H7 (cell line): ENCODE data around the gene CDCA8. TPM values are rescaled to one million over a fixed set of nuclear protein-coding genes. Genes with fewer than 3 reads are reported as not detected.

Source experiments
- DNase-seq: peaks from one replicate; pipeline ENCODE4 v3.0.0; 2012
- H3K27me3 ChIP-seq: 2 replicates; pipeline ENCODE4 v1.6.0; 2011; ENCODE audit warnings: mild to moderate bottlenecking, low read length; ENCODE audit not compliant: control insufficient read depth, insufficient read depth
- H3K36me3 ChIP-seq: replicated peaks from 2 replicates; pipeline ENCODE4 v1.5.1; 2011; ENCODE audit warnings: low read length; ENCODE audit not compliant: control insufficient read depth, insufficient read depth
- H3K4me3 ChIP-seq: 2 replicates; pipeline ENCODE4 v1.5.1; 2011; ENCODE audit warnings: low read depth, mild to moderate bottlenecking, control low read depth, low read length, moderate library complexity; ENCODE audit not compliant: insufficient read depth
- total RNA-seq: library from RNA; depleted of rRNA; stranded (reverse); fragments of >200 nt; shearing (Covaris generic); gene quantifications from 2 replicates; pipeline ENCODE4 v1.2.3, GENCODE V29; 2014

The CDCA8 gene
- total RNA-seq, 1 experiment from 2014 or later, result 46.9 TPM

DNA sequence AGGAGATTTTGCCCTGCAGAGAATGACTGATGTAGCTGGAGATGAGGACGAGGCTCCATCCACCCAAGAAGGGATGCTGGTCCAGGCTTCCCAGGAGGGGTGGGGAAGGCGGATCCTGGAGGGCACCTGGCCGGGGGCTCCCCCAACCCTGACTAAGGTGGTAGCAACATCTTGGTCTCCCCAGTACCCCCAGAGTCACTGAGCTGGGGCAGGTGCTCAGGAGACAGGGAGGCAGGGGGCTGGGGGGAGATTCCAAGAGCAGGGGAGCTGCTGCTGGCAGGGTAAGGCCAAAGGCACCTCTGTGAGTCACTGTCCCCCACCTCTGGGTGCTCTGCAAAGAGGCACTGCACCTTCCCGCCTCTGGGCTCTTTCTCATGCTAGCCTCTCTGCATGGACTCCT lies 24.0 kb downstream of the CDCA8 start:
- H3K4me3 ChIP-seq, result no peak overlapping the region
- no peak for DNase-seq
- no peaks in the 10 kb centered on the region for H3K27me3 ChIP-seq
- no peaks in the 10 kb centered on the region for H3K36me3 ChIP-seq

DNA sequence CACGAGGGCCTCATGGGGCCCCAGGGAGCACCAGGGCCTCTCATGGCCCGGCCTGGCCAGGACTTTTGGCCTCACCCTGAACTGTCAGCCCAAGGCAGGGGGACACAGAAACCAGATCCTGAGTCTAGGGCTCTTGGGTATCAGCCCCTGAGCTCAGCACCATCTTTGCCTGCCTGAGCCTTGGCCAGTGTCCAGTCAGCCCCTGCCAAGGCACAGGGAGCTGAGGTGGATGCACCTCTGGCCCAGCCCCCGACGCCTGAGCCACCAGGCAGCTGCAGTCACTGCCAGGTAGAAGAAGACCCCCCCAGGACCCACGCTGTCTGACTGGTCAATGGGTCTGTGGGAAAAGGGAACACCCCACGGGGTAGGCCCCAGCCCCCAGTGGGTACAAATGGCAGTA lies 25.3 kb downstream of the CDCA8 start:
- Histone ChIP-seq H3K4me3 (no peak overlapping the region), H3K27me3 (no peaks in the 10 kb centered on the region), H3K36me3 (no peaks in the 10 kb centered on the region)
- no peak for DNase-seq

DNA sequence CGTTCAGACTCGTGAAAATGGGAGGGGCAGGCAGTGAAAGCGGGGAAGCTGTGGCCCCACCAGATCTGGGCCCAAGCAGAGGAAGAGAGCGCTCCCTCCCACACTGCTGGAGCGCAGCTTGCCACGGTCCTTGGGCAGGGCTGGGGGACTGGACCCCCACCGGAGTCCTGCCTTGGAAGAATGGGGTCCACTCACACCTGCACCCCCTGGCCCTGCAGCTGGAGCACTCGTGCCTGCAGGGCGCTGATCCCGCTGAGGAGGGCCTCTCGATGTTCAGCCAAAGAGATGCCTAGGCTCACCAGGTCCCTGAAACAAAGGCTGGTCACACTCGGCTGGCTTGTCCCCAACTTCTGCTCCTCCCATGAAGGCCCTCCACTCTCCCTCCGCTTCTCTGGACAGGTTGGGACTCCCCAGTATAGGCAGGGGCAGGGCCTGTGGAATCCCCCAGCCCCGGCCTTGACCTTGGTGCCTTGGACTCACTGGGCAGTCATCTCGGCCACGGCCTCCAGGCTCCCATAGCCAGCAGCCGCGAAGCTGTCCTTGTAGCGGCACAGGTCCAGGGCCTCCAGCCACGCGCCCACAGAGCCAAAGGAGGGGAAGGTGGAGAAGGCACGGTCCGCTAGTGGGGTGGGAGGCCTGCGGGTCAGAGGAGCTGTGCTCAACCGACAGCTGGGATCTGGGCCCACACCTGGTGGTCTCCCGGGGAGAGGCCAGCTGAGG lies 26.0 kb downstream of the CDCA8 start:
- DNase-seq, result peak; percentile 36
- no peak overlapping the region for H3K4me3 ChIP-seq
- H3K36me3 ChIP-seq, result no peaks in the 10 kb centered on the region
- no peaks in the 10 kb centered on the region for H3K27me3 ChIP-seq

DNA sequence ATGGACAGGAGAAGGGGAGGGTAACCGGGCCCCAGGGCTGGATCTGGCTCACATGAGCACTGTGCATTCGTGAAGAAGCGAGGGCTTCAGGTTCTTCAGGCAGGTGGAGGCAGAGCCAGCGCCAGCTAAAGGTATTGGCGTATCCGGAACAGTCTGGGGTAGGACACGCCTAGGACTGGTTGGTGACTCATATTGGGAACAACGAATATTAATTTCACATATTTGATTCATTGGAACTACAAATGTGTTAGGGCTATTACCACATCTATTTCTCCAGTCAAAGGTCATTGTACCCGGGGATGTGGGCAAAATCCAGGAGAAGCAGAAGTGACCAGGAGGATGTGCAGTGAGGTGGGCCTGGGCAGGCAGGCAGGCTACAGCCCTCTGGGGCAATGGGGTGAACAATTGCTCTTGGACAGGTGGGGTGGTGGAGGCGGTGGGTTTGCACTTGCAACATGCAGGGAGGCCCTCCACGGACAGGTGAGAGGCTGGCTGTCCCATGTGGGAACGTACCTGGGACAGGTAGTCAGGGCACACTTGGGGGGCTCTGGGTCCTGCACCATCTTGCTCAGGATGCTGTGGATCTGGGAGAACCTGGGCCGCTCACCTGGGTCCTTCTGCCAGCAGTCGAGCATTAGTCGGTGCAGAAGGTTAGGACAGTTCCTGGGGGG lies 26.7 kb downstream of the CDCA8 start:
- no peak for DNase-seq
- Histone ChIP-seq H3K27me3 (no peaks in the 10 kb centered on the region), H3K36me3 (no peaks in the 10 kb centered on the region), H3K4me3 (no peak overlapping the region)

DNA sequence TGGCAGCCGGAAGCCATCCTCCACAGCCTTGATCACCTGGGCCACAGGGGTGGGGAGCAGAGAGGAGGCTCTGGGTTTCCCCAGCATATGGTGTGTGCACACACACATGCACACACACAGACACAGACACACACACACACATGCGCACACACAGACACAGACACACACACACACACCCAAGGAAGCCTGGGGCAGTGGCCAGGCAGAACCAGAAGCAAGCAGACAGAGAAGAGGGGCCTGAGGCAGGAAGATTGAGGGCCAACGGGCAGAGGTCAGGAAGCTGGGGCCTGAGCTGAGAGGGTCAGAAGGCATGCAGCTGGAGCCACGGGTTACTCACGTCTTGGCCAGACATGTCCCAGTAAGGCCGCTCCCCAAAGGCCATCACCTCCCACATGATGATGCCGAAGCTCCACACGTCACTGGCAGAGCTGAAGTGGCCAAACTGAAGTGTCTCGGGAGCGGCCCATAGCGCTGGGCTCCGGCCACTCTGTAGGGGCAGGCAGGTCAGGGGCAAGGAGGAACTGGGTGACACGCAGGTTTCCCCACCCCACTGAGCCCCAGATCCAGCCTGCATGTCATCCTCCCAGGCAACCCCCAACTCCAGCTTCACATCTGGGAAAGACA lies 27.4 kb downstream of the CDCA8 start:
- H3K4me3 ChIP-seq, result no peak overlapping the region
- no peaks in the 10 kb centered on the region for H3K27me3 ChIP-seq
- DNase-seq, result no peak
- no peaks in the 10 kb centered on the region for H3K36me3 ChIP-seq

DNA sequence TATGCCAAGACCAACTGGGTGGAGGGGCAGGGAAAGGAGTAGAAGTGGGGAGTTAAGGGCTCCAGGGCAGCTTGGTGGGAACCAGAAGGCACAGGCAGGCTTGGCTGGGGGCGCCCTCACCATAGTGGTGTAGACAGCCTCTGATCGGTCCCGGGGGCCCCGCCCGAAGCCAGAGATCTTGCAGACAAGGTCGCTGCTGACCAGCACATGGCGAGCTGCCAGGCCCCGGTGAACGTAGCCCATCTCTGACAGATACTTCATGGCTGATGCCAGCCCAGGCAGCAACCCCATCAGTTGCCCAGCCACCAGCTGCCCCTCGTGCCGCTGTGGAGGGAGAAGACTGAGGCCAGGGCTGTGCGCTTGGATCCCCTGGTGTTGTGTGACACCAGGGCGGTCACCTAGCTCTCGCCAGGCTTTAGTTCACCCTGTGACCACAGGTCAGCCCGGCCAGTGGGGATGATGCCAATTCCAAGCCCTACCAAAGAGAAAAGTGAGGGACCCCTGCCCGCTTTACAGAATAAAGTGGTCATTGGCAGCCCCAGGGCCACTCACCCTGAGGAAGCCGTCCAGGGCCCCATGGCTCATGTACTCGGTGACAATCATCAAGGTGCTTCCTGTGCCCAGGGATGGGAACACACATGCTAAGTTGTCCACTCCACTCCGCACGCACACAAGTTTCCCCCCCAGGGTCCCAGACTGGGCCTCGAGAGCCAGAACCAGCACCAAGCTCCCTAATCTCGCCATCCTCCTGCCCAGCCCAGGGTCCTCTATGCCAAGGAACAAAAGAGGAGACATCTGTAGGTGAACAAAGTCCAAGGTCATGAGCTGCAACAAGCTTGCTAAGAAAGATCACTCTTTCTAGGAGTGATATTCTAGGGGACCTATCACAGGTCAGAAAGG lies 28.2 kb downstream of the CDCA8 start:
- Histone ChIP-seq H3K36me3 (no peaks in the 10 kb centered on the region), H3K4me3 (no peak overlapping the region), H3K27me3 (no peaks in the 10 kb centered on the region)
- peak; percentile 37 for DNase-seq

DNA sequence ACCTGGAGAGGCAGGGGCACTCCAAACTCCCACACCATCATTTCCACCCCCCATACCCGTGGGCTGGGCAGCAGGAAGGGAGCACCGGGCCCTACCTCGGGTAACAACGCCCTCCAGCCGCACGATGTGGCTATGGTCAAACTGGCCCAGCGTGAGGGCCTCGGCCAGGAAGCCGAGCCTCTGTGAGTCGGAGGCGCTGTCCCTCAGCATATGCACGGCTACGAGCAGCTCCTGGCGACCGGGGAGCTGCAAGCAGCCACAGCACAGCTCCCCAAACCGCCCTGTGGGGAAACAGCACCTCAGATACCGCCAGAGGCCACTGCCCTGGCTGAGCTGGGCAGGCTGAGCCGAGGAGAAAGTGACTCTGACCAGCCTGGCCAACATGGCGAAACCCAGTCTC lies 29.2 kb downstream of the CDCA8 start:
- Histone ChIP-seq H3K27me3 (no peaks in the 10 kb centered on the region), H3K36me3 (no peaks in the 10 kb centered on the region), H3K4me3 (no peak overlapping the region)
- peak; percentile 62 for DNase-seq

DNA sequence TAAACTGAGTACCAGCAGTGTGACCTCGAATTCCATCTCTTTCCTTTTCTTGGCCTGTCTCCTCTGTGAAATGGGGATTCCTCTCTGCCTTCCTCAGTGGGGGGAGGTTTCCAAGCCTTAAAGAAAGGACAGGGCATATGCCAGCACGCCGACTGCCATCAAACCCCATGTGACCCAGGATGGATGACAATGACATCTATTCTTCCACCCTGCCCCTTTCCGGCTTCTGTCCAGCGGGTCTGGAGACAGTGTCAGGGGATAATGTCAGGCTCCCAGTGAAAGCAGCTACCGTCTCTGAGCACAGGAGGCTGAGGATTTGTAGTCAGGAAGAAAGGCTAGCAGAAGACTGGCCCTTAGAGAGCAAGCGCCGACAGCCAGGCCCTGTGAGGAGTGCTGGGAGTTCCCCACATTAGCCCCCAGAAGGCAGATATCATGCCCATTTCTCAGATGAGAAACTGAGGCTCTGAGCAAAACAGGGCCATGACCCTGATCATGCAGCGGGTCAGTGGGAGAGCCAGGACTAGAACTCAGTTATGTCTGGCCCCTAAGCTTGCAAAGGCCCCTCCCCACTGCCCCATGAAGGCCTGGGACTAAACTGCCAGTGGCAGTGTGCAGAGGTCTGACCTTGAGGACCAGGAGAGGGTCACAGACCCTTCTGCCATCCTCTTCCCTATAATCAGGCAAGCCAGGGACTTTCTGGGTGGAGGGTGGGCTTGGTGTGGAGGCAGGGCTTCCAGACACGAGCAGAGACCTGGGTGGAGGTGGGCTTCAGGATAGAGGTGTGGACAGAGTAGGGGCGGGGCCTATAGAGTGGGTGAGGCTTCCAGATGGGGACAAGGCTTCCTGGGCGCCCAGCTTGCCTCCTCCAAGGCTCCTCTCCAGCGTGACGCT lies 30.1 kb downstream of the CDCA8 start:
- H3K27me3 ChIP-seq, result no peaks in the 10 kb centered on the region
- H3K36me3 ChIP-seq, result no peaks in the 10 kb centered on the region
- peak; percentile 32 for DNase-seq
- H3K4me3 ChIP-seq, result no peak overlapping the region

DNA sequence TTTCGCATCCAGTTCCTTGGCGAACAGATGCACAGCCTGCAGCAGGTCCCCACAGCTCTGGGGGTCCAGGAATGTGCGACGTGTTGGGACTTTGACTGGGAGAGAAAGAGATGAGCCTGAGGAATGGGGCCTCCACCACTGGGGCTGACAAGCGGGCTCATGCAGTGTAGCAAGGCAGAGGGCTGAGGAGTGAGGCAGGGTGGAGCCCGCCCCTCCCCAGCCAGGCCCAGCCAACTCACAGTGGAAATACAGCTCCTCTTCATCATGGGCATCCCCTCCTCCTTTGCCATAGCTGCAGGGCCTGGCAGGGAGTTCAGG lies 30.7 kb downstream of the CDCA8 start:
- H3K4me3 ChIP-seq, result no peak overlapping the region
- DNase-seq, result peak; percentile 44
- H3K27me3 ChIP-seq, result no peaks in the 10 kb centered on the region; the same call in 1 of the 2 replicates

DNA sequence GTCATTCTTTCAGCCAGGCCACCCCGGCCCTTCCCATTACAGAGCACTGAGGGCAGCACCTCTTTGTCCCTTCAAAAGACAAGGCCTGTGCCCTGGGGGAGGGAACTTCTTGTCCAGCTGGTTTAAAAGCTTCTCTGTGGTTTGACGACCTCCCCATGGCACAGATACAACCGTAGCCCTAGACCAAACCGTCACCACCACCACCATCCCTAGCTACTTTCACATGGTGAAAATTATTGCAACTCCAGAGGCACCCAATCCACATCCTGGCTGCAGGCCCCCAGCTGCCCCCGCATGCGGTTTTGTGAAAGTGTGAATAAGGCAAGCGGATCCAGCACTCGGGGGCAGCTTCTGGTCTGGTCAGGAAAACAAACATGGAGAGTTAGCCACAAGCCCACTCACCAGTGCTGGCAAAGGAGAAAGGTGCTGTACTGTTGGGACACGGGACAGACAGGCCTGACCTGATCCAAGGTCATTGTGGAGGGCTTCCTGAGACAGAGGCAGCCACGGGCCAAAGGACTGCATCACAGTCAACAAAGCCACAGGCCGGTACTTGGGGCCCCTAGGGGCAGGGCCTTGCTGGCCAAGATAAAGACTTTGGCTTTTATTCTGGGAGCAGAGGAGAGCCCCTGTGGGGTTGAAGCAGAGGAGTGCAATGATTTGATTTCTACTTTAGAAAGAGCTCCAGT lies 31.2 kb downstream of the CDCA8 start:
- peaks cover 2% of the 10 kb centered on the region; the same call in 1 of the 2 replicates for H3K27me3 ChIP-seq
- no peaks in the 10 kb centered on the region for H3K36me3 ChIP-seq
- peak; percentile 40 for DNase-seq
- H3K4me3 ChIP-seq, result no peak overlapping the region

More for the DNA sequence above, 30.7 kb downstream of the CDCA8 start:
- no peaks in the 10 kb centered on the region for H3K36me3 ChIP-seq

DNA sequence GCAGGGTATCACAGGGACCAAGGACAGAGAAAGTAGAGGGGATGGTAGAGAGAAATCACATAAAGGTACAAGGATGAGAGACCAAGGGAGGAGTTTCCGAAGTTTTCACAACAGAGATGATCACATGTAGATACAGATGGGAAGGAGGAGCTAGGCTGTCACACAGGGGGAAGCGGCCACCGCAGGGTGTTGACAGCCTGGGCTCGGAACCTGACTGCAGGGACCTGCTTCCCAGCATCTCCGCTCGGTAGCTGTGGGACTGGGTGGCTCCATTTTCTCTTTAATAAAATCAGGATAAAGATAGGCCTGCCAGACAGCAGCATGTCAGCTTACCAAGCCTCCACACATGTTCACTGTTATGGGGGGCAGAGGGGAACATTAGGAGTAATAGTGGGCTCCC lies 32.3 kb downstream of the CDCA8 start:
- Histone ChIP-seq H3K4me3 (no peak overlapping the region), H3K36me3 (no peaks in the 10 kb centered on the region), H3K27me3 (peaks cover 4% of the 10 kb centered on the region; the same call in 1 of the 2 replicates)
- DNase-seq, result no peak

DNA sequence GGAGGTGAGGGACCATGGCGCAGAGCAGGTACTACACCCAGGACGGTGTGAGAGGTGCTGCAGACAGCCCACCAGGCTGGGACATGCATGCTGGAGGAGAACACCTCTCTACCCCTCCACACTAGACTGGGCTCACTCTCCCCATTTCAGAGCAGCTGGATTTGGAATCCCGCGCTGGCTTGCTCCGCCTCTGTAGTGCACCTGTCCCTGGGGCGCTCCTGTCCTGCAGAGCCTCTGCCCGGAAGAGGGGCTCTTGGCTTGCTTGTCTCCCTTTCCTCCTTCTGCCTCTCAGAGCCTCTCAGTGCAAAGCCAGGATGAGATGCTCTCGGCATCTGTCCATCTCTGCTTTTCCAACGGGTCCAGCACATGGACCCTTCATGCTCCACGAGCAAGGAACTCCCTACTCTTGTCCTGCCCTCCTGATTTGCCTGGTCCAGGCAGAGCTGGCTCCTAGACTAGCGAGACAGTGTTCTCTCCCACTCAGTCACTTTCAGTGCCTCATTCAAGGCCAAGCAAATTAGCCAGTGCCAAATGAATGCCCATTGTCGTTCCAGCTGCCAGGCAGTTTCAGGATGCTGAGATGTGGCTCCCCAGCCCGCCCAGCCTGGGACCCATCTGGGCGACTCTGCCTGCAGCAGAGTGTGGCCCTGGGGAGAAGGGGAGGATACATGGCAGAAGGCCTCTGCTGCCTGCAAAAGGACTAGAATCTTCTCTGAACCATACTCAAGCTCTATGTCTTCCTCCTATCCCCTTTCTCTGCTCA lies 33.7 kb downstream of the CDCA8 start:
- H3K36me3 ChIP-seq, result no peaks in the 10 kb centered on the region
- H3K27me3 ChIP-seq, result peaks cover 4% of the 10 kb centered on the region; the same call in 1 of the 2 replicates
- DNase-seq, result peak; percentile 41
- no peak overlapping the region for H3K4me3 ChIP-seq
